IMR-90 (cell line): ENCODE measurements around the gene TXNL4B. TPM values are rescaled to one million over a fixed set of nuclear protein-coding genes. Genes with fewer than 3 reads are reported as not detected.

Source experiments
- ATAC-seq: fragments of 200-7000 bp; cut with Tn5 transposase; 2 replicates; pipeline ENCODE4 v1.9.1; 2020; ENCODE audit warnings: low read depth, mild to moderate bottlenecking, moderate library complexity
- BruUV-seq: library from RNA; stranded (reverse); fragments of 400-500 nt; replicated peaks from 2 replicates; lab custom pipeline; 2021; lab: Mats Ljungman, UMichigan
- CTCF ChIA-PET: fragments of 300-600 bp; formaldehyde crosslinking; extraction: SDS; loops from one replicate; lab custom pipeline; 2021; ENCODE audit warnings: antibody characterized with exemption; lab: Yijun Ruan, JAX
- POLR2A ChIA-PET: fragments of 300-600 bp; sonication (Branson Sonifier 250); formaldehyde crosslinking; loops from one replicate; lab custom pipeline; 2022; ENCODE audit warnings: antibody characterized with exemption; ENCODE audit not compliant: unreplicated experiment; lab: Charles Lee
- DNase-seq: peaks from one replicate; pipeline ENCODE4 v3.0.0; 2013
- H2AFZ ChIP-seq: replicated peaks from 2 replicates; pipeline ENCODE3; 2013; ENCODE audit warnings: low read length, mild to moderate bottlenecking; ENCODE audit not compliant: poor library complexity
- H2AK5ac ChIP-seq: 2 replicates; pipeline ENCODE4 v1.6.1; 2013; ENCODE audit warnings: low read depth, low read length, inconsistent platforms
- H2AK9ac ChIP-seq: replicated peaks from 2 replicates; pipeline ENCODE3; 2013; ENCODE audit warnings: mild to moderate bottlenecking, low read depth, low read length, moderate library complexity; ENCODE audit not compliant: poor library complexity
- H2BK120ac ChIP-seq: 2 replicates; pipeline ENCODE4 v1.6.1; 2013; ENCODE audit warnings: low read depth, low read length, inconsistent platforms
- H2BK15ac ChIP-seq: 3 replicates; pipeline ENCODE4 v1.6.1; 2013; ENCODE audit warnings: low read depth, low read length, inconsistent platforms
- H2BK20ac ChIP-seq: 2 replicates; pipeline ENCODE4 v1.6.1; 2013; ENCODE audit warnings: low read depth, mild to moderate bottlenecking, inconsistent platforms, low read length, moderate library complexity
- H2BK5ac ChIP-seq: 2 replicates; pipeline ENCODE4 v1.6.1; 2013; ENCODE audit warnings: mild to moderate bottlenecking, low read depth, low read length, inconsistent platforms; ENCODE audit not compliant: poor library complexity, severe bottlenecking
- H3K14ac ChIP-seq: replicated peaks from 2 replicates; pipeline ENCODE4 v1.6.1; 2013; ENCODE audit warnings: low read depth, low read length, inconsistent platforms
- H3K18ac ChIP-seq: 2 replicates; pipeline ENCODE4 v1.6.1; 2013; ENCODE audit warnings: low read depth, low read length, control low read depth
- H3K23ac ChIP-seq: 2 replicates; pipeline ENCODE4 v1.6.1; 2013; ENCODE audit warnings: low read depth, low read length, inconsistent platforms
- H3K27ac ChIP-seq: 2 replicates; pipeline ENCODE4 v1.5.1; 2013; ENCODE audit warnings: mild to moderate bottlenecking, control low read depth, low read length; ENCODE audit not compliant: insufficient read depth
- H3K27me3 ChIP-seq: 2 replicates; pipeline ENCODE4 v1.6.1; 2013; ENCODE audit warnings: low read length; ENCODE audit not compliant: control insufficient read depth, insufficient read depth
- H3K36me3 ChIP-seq: 2 replicates; pipeline ENCODE4 v1.6.1; 2013; ENCODE audit warnings: low read length, mixed read lengths; ENCODE audit not compliant: control insufficient read depth, insufficient read depth
- H3K4ac ChIP-seq: 2 replicates; pipeline ENCODE4 v1.6.1; 2013; ENCODE audit warnings: low read depth, low read length, inconsistent platforms
- H3K4me1 ChIP-seq: 2 replicates; pipeline ENCODE4 v1.6.1; 2013; ENCODE audit warnings: low read length, mixed read lengths; ENCODE audit not compliant: control insufficient read depth, insufficient read depth
- H3K4me2 ChIP-seq: 2 replicates; pipeline ENCODE4 v1.6.1; 2013; ENCODE audit warnings: low read depth, mild to moderate bottlenecking, control low read depth, low read length, moderate library complexity
- H3K4me3 ChIP-seq: 2 replicates; pipeline ENCODE4 v1.5.1; 2013; ENCODE audit warnings: low read depth, mild to moderate bottlenecking, control low read depth, low read length, moderate library complexity; ENCODE audit not compliant: insufficient read depth
- H3K56ac ChIP-seq: 2 replicates; pipeline ENCODE4 v1.6.1; 2013; ENCODE audit warnings: low read length, inconsistent platforms; ENCODE audit not compliant: insufficient read depth; ENCODE audit errors: extremely low read depth
- H3K79me1 ChIP-seq, 2 experiments: 2 replicates each; pipeline ENCODE4 v1.6.1; 2013; ENCODE audit warnings: low read length in 2 of 2, inconsistent platforms in 1 of 2, low read depth in 1 of 2
- H3K9ac ChIP-seq: 2 replicates; pipeline ENCODE4 v1.6.1; 2013; ENCODE audit warnings: low read depth, low read length, control low read depth
- H3K9me1 ChIP-seq: 2 replicates; pipeline ENCODE4 v1.6.1; 2013; ENCODE audit warnings: low read length, inconsistent platforms; ENCODE audit not compliant: insufficient read depth
- H3K9me3 ChIP-seq: 2 replicates; pipeline ENCODE4 v1.6.1; 2013; ENCODE audit warnings: low read length; ENCODE audit not compliant: control insufficient read depth, insufficient read depth
- H4K20me1 ChIP-seq: 2 replicates; pipeline ENCODE4 v1.6.1; 2013; ENCODE audit warnings: low read length, inconsistent platforms; ENCODE audit not compliant: insufficient read depth
- H4K5ac ChIP-seq: 2 replicates; pipeline ENCODE4 v1.6.1; 2013; ENCODE audit warnings: mild to moderate bottlenecking, low read depth, low read length, control low read depth
- H4K8ac ChIP-seq, 2 experiments: 2 replicates each; pipeline ENCODE4 v1.6.1; 2013; ENCODE audit warnings: low read depth in 2 of 2, low read length in 2 of 2, control low read depth in 1 of 2, inconsistent platforms in 1 of 2
- H4K91ac ChIP-seq: 2 replicates; pipeline ENCODE4 v1.6.1; 2013; ENCODE audit warnings: low read depth, low read length, inconsistent platforms; ENCODE audit not compliant: insufficient read depth
- CHD1 ChIP-seq: IDR thresholded peaks from 2 replicates; pipeline ENCODE4 v1.6.1; 2012; ENCODE audit warnings: low read depth, low read length, improper control_type of control experiment
- FOS ChIP-seq: fragments of 150-350 bp; IDR thresholded peaks from 2 replicates; pipeline ENCODE4 v1.6.1; 2016; ENCODE audit warnings: low read depth, low read length
- MAZ ChIP-seq: IDR thresholded peaks from 2 replicates; pipeline ENCODE4 v1.6.1; 2012; ENCODE audit warnings: low read depth, mild to moderate bottlenecking, low read length, improper control_type of control experiment, moderate library complexity, borderline replicate concordance
- RAD21 ChIP-seq: IDR thresholded peaks from 2 replicates; pipeline ENCODE4 v1.6.1; 2012; ENCODE audit warnings: low read length, improper control_type of control experiment
- RCOR1 ChIP-seq: IDR thresholded peaks from 2 replicates; pipeline ENCODE4 v1.6.1; 2012; ENCODE audit warnings: mild to moderate bottlenecking, low read length, improper control_type of control experiment; ENCODE audit not compliant: insufficient replicate concordance
- WGBS, 2 experiments: methylation state at CpG; one replicate each; pipeline versions ENCODE4 v1.1.5 to v1.1.7; 2013; ENCODE audit warnings: missing lambda C conversion rate in 2 of 2; ENCODE audit not compliant: insufficient read length in 1 of 2; ENCODE audit errors: extremely low coverage in 2 of 2; 5-methylcytosine and 5-hydroxymethylcytosine counted together
- dilution Hi-C: fragments of 300-500 bp; cut with HindIII; formaldehyde crosslinking; loops from one replicate; pipeline ENCODE4 v1.14.3; 2018; ENCODE audit warnings: low sequenced_read_pairs; ENCODE audit not compliant: unreplicated experiment
- in situ Hi-C: fragments of 300-500 bp; cut with MboI; formaldehyde crosslinking; loops from 3 replicates; pipeline ENCODE4 v1.14.3; 2019; ENCODE audit warnings: low sequenced_read_pairs, inconsistent platforms, mixed read lengths
- intact Hi-C: fragments of 100-400 bp; cut with micrococcal nuclease; formaldehyde crosslinking; loops from 2 replicates; pipeline ENCODE4 v1.10.0; 2022
- polyA plus RNA-seq, 3 experiments: library from polyadenylated mRNA; depleted of rRNA; stranded (reverse); fragments of >200 nt; gene quantifications; 2 replicates each; pipeline ENCODE4 v1.2.3, GENCODE V29; 2012; ENCODE audit warnings: low replicate concordance in 1 of 3
- total RNA-seq: library from RNA; depleted of rRNA; stranded (reverse); fragments of >200 nt; gene quantifications from 2 replicates; pipeline ENCODE4 v1.2.3, GENCODE V29; 2012

Gene TXNL4B
- total and polyA plus RNA-seq, 2 of the 4 experiments (the other 2 are of a cell fraction), result 5.4 to 8.6 TPM

- H3K36me3 ChIP-seq, result peaks cover 30% of the 10 kb centered on the region
- H3K56ac ChIP-seq, result peak overlapping the region; percentile 75
- peak overlapping the region; percentile 66; the same call in 1 of the 2 replicates for H2AK5ac ChIP-seq
- no peak overlapping the region for H2BK20ac ChIP-seq
- H4K8ac ChIP-seq, result peak overlapping the region; percentile 91 to 98
- H3K4me3 ChIP-seq, result peak overlapping the region; percentile 96
- H3K4me1 ChIP-seq, result 0 out of 2 replicates have a peak, but pooled peaks cover 2% of the 10 kb centered on the region
- H2BK5ac ChIP-seq, result peak overlapping the region; percentile 53
- H3K27me3 ChIP-seq, result no peaks in the 10 kb centered on the region
- peak overlapping the region; percentile 88 for H3K4ac ChIP-seq
- in situ Hi-C loops (no loop called here), intact Hi-C loops (loop anchor here (10.0 kb wide), 1 partner anchor 59 kb away; no protein-coding TSS in a partner anchor), dilution Hi-C loops (no loop called here)
- H4K91ac ChIP-seq, result peak overlapping the region; percentile 69; the same call in 1 of the 2 replicates
- H4K5ac ChIP-seq, result peak overlapping the region; percentile 94
- DNase-seq (no peak), ATAC-seq (peak; percentile 6)
- H3K79me1 ChIP-seq, result peaks cover 12 to 55% of the 10 kb centered on the region in 2 experiments
- no TSS peak for BruUV-seq
- H3K9me3 ChIP-seq, result no peaks in the 10 kb centered on the region
- H2BK15ac ChIP-seq, result no peak overlapping the region
- no peak overlapping the region for H3K18ac ChIP-seq
- H2AFZ ChIP-seq, result peak overlapping the region; percentile 91
- H3K23ac ChIP-seq, result 0 out of 2 replicates have a peak overlapping the region, but pooled peaks have one; percentile 25
- H3K9me1 ChIP-seq, result peaks cover 5% of the 10 kb centered on the region; the same call in 1 of the 2 replicates
- 12% methylated on average over 2 of the region's 11 CpGs; no CpG with 5 or more reads in 1 of the 2 experiments for WGBS, 2 experiments
- peak overlapping the region; percentile 90 for H3K4me2 ChIP-seq
- no peak overlapping the region for H2BK120ac ChIP-seq
- TF ChIP-seq MAZ (no peak), RAD21 (no peak), CHD1 (no peak), RCOR1 (no peak), FOS (no peak)
- H2AK9ac ChIP-seq, result peak overlapping the region; percentile 50
- H3K27ac ChIP-seq, result peak overlapping the region; percentile 80
- H3K14ac ChIP-seq, result peak overlapping the region; percentile 84; the same call in 1 of the 2 replicates
- CTCF ChIA-PET, result interaction anchor here (1.6 kb wide), 1 partner anchor 11 kb away, joined by 3 read pairs; no protein-coding TSS in a partner anchor
- POLR2A ChIA-PET, result no interaction called here
- no peaks in the 10 kb centered on the region; the same call in 1 of the 2 replicates for H4K20me1 ChIP-seq
- H3K9ac ChIP-seq, result peak overlapping the region; percentile 99
Measured at GRCh38 chr16:72094266-72094610, 818 bp upstream of the TXNL4B start.
